Prostate gland (tissue), 2 donors: ENCODE data around the gene TM4SF18.

Source experiments
- POLR2A ChIP-seq: fragments of 450-650 bp; IDR thresholded peaks from one replicate; pipeline ENCODE4 v1.6.1; 2016; ENCODE audit warnings: antibody characterized with exemption, mild to moderate bottlenecking
- POLR2AphosphoS5 ChIP-seq: sonication (generic); formaldehyde crosslinking; IDR thresholded peaks from one replicate; pipeline ENCODE4 v1.6.1; 2017; ENCODE audit warnings: antibody characterized with exemption
- TF ChIP-seq, protein P1 (sequence below), 4 experiments: fragments of 200-600 bp in 2 of 4; fragments of 450-650 bp in 2 of 4; sonication (generic) in 2 of 4; IDR thresholded peaks; 1 replicate in 3 of 4; 2 replicates in 1 of 4; pipeline ENCODE4 v1.5.1; 2016 to 2019; ENCODE audit warnings: antibody characterized with exemption in 4 of 4, mild to moderate bottlenecking in 2 of 4, moderate library complexity in 2 of 4

DNA sequence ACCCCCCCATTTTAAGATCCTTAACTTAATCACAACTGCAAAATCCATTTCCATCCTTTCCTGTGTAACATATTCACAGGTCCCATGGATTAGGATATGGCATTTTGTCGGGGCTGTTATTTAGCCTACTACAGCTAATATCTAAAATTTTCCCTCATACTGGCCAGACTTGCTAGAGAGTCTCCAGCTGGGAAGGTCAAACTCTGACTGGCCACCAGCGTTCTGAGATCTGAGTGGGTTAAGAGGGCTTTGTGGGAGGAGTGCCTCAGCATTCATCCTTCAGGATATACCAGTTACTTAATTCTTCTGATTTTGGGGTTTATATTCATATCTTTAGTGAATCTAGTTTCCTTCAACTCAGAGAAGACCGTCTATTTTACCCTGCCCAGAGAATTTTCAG lies 17.7 kb downstream of the TM4SF18 start:
- TF ChIP-seq, protein P1, sequence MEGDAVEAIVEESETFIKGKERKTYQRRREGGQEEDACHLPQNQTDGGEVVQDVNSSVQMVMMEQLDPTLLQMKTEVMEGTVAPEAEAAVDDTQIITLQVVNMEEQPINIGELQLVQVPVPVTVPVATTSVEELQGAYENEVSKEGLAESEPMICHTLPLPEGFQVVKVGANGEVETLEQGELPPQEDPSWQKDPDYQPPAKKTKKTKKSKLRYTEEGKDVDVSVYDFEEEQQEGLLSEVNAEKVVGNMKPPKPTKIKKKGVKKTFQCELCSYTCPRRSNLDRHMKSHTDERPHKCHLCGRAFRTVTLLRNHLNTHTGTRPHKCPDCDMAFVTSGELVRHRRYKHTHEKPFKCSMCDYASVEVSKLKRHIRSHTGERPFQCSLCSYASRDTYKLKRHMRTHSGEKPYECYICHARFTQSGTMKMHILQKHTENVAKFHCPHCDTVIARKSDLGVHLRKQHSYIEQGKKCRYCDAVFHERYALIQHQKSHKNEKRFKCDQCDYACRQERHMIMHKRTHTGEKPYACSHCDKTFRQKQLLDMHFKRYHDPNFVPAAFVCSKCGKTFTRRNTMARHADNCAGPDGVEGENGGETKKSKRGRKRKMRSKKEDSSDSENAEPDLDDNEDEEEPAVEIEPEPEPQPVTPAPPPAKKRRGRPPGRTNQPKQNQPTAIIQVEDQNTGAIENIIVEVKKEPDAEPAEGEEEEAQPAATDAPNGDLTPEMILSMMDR (IDR thresholded peaks at IDR 0.05): no peak
- TF ChIP-seq POLR2A (no peak), POLR2AphosphoS5 (no peak)
